Measurements from ENCODE around the gene MBD3L2B.
"Not testable (repeated sequence)": the region's sequence is repeated elsewhere in the genome, so short reads cannot be mapped to it uniquely, and the experiment has no call there.

The MBD3L2B gene

DNA sequence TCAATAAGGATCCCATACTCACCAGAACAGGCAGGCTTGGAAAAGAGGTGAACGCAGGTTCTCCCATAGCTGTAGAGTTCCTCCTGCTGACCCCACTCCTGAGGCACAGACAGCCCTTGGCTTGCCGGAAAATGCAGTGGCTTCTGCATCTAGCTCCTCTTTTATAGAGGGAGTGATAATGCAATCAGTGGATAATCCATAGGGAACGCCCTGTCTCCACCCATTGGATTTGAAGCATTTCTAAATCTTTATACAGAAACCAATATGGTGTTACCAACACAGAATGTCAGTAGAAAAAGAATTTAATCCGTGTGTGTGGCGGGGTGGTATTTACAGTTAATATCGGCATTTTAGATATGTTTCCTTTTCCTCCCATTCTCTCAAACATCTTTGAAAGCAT is at the start of gene MBD3L2B:
TSS of gene MBD3L2B (minus strand) at position 101 of the 400 bp plus-strand sequence. CDS start at position 67, 34 bp downstream.
- DNase-seq (ENCODE audit: low read depth): not testable (repeated sequence)

DNA sequence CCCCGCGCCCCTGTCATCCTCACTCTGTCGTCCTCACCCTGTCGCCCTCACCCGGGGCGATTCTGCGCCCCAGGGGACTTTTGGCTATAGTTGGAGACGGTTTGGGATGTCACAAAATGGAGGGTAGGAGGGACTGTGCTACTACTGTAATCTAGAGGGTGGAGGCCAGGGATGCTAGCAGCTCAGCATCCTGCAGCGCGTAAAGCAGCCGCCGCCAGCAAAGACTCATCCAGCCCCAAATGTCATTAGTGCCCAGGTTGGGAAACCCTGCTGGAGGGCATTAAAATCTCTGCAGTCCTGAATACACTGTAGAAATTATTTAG is 48.6 kb upstream of the MBD3L2B start:
- DNase-seq (ENCODE audit: low read depth): no peak

DNA sequence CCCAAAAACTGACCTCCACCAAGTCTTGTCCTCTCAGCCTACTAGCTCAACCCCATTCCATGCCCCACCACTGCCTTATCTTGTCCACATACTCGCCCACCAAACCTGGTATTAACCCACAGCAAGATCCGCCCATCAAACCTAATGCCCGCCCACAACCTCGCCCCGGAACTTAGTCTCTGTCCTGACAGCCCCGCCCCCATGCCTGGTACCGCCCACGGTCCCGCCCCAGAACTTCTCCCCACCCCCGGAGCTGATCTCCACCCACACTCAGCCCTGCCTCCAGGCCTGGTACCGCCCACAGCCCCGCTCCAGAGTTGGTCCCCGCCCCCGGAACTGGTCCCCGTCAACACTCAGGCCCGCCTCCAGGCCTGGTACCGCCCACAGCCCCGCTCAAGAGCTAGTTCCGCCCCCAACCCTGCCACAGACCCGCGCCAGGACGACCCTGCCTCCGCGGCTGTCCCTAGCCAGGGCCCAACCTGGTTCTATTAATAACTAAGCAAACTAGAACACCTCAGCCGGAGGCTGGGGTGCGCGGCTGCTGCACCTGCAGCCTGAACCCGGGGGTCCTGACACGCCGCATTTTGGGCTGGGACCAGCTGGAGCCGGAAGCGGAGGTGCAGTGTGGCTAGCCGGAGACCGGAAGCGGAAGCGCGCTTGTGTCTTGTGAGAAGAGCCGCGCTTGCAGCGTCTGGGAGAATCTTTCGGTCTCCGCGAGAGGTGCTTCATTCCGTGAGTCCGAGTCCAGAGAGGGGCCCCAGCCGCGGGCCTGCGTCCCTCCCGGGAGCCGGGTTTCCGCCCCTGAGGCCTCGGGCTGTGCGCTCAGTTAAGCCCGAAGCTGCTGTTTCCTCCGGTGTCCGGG is 48.0 kb upstream of the MBD3L2B start, which contains the start of gene ZNF557:
TSS of gene ZNF557 (plus strand) at position 662 of the 862 bp plus-strand sequence. CDS start 5,372 bp downstream, outside the sequence.
- peak; percentile 96 for DNase-seq (ENCODE audit: low read depth)

DNA sequence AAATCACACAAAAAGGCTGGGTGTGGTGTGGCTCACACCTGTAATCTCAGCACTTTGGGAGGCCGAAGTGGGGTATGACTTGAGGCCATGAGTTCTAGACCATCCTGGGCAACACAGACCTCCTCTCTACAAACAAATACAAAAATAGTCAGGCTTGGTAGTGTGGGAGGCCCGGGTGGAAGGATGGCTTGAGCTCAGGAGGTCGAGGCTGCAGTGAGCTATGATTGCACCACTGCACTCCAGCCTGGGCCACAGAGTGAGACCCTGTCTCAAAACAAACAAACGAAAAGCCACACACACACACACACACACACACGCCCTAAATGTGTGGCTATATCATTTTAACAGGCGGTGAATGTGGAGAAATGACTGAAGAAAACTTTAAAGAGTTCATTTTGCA is 47.4 kb upstream of the MBD3L2B start:
- no peak for DNase-seq (ENCODE audit: low read depth)

DNA sequence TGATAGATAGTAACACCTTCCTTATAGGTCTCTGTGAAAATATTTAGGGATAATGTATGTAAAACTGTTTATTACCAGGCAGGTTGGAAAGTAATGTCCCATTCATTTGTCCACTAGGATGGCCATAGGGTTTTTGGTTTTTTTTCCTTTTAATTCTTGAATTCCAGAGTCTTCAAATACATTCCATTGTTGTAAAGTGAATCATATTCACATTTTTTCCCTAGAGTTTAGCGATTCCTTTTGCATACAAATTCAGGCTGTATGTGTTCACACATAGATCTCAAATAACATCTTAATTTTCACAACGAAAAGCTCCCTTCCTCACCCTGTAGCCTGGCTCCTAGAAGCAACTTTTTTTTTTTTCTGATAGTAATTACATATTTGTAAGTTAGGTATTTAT is 46.5 kb upstream of the MBD3L2B start:
- no peak for DNase-seq (ENCODE audit: low read depth)

DNA sequence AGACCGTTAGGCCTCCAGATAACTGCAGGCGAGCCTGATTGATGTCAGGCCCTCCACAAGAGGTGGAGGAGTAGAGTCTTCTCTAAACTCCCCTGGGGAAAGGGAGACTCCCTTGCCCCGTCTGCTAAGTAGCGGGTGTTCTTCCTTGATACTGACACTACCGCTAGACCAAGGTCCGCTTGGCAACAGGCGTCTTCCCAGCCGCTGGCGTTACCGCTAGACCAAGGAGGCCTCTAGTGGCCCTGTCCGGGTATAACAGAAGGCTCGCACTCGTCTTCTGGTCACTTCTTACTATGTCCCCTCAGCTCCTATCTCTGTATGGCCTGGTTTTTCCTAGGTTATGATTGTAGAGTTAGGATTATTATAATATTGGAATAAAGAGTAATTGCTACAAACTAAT is 45.9 kb upstream of the MBD3L2B start:
- peak; percentile 17 for DNase-seq (ENCODE audit: low read depth)

DNA sequence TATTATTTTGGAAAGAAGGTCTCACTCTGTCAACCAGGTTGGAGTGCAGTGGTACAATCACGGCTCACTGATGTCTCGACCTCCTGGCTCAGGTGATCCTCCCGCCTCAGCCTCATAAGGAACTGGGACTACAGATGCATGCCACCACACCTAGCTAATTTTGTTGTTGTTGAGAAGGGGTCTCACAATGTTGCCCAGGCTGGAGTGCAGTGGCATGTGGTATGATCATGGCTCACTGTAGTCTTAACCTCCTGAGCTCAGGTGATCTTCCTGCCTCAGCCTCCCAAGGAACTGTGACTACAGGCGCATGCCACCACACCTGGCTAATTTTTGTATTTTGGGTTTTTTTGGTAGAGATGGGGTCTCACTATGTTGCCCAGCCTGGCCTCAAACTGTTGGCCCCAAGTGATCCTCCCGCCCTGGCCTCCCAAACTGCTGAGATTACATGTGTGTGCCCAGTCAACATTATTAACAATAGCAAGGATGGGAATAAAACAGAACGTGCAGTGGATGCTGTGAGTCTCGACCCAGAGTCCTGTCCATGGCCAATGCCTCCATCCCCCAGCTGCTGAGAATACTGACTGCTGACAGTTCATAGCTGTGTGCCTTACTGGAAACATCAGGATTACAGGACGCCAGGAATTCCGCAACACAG is 42.7 kb upstream of the MBD3L2B start:
- DNase-seq (ENCODE audit: low read depth): no peak

DNA sequence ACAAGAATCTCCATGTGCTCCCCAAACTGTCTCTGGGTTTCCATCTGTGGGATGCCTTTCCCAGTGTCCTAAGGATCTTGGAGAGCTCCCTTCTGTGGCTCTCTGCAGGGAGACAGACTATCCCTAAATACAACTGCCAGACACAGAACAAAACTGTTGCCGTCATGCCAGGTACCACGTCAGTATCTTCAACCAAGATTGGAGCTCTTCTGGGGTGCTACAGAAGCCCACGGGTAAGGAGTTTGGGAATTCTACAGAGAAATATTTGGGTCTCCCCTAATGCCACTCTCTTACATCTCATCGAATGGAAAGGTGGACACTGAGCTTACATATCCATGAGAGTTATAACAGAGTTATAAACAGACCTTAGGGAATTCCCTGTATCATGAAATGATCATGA is 42.1 kb upstream of the MBD3L2B start:
- no peak for DNase-seq (ENCODE audit: low read depth)

DNA sequence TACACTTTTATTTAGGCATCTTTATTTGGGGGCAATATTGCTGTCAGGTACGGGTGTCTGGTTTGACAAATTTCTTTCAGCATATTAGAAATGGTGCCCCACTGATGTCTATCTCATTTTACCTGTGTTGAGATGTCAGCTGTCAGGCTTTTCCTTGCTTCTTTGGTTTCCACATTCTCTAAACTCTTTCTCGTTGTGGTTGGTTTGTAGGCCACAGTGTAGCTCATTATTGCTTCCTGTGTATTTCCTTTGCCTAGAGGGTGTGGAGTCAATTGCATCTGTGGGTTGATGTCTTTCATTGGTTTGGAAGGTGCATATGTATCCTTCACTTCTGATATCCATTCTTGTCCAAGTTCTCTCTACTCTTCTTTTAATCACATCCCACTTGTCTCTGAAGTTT is 38.7 kb upstream of the MBD3L2B start:
- DNase-seq (ENCODE audit: low read depth): not testable (repeated sequence)

DNA sequence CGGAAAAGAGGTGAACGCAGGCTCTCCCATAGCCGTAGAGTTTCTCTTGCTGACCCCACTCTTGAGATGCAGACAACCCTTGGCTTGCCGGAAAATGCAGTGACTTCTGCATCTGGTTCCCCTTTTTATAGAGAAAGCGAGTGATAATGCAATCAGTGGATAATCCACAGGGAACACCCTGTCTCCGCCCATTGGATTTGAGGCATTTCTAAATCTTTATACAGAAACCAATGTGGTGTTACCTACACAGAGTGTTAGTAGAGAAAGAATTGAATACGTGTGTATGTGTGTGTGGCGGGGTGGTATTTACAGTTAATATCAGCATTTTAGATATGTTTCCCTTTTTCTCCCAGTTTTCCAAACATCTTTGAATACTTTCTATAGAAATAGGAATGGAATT is 37.3 kb upstream of the MBD3L2B start, which contains the start of gene MBD3L3:
TSS of gene MBD3L3 (minus strand) at position 101 of the 400 bp plus-strand sequence. CDS start at position 30, 71 bp downstream.
- not testable (repeated sequence) for DNase-seq (ENCODE audit: low read depth)

DNA sequence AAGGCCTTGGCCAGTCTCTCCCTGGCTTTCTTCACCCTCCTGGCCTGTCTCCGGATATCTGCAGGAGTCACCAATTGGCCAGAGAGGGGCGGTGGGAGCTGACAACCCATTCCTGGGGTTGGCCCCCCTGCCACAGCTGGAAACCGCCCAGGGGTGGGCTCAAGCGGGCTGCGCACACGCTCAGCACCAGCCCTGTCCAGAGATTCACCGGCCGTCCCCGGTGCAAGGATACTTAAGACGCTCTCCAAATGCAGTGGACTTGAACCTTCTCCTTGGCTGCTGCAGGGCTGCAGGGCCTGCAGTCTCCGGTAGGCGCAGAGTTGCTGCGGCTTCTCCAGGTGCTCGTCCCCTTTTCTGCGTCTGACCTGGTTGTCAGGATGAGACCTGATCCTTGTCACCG is 35.1 kb upstream of the MBD3L2B start:
- DNase-seq (ENCODE audit: low read depth): not testable (repeated sequence)

DNA sequence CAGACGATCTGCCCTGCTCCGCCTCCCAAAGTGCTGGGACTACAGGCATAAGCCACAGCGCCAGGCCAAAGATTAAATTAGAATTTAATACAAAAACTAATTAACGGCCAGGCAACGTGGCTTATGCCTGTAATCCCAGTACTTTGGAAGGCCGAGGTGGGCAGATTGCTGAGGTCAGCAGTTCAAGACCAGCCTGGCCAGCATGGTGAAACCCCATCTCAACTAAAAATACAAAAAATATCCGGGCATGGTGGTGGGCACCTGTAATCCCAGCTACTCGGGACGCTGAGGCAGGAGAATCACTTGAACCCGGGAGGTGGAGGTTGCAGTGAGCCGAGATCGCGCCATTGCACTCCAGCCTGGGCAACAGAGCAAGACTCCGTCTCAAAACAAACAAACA is 34.4 kb upstream of the MBD3L2B start:
- DNase-seq (ENCODE audit: low read depth): not testable (repeated sequence)

DNA sequence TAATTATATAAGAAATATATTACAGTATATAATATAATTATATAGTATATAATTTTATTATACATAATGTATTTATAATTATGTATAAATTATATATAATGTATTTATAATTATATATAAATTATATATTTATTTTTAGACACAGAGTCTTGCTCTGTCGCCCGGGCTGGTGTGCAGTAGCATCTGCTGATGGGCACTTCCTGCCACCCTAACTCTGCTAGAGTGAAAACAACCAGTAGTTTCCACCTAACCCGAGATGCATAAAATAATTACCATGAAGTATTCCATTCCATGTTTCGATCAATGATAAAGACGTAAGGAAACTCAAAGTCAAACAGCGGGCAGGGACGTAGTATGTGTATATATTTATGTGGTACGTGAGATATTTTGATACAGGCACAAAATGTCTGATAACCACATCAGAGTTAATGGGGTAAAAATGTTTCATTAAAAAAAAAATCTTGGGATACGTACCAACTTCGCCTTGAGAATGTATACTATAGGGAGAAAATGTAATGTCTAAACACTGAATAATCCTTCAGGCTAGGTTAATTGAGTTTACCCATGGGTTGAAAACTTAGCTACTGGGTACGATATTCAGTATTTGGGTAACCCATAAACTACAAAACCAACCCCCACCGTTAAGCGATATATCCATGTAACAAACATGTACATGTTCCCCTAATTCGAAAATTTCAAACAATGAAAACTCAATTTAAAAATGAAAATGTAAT is 33.6 kb upstream of the MBD3L2B start:
- DNase-seq (ENCODE audit: low read depth): not testable (repeated sequence)

DNA sequence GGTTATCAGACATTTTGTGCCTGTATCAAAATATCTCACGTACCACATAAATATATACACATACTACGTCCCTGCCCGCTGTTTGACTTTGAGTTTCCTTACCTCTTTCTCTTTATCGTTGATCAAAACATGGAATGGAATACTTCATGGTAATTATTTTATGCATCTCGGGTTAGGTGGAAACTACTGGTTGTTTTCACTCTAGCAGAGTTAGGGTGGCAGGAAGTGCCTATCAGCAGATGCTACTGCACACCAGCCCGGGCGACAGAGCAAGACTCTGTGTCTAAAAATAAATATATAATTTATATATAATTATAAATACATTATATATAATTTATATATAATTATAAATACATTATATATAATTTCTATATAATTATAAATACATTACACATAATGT is 31.7 kb upstream of the MBD3L2B start:
- not testable (repeated sequence) for DNase-seq (ENCODE audit: low read depth)

DNA sequence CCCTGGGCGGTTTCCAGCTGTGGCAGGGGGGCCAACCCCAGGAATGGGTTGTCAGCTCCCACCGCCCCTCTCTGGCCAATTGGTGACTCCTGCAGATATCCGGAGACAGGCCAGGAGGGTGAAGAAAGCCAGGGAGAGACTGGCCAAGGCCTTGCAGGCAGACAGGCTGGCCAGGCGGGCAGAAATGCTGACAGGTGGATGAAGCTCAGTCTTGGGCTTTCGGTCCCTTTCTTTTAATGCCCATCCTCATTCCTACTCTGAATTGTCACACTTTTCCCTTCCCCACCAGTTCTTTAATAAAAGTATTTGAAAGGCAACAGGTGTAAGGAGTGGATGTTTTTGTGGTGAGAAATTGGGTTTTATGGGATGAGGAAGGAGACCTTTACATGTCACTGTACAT is 30.2 kb upstream of the MBD3L2B start:
- not testable (repeated sequence) for DNase-seq (ENCODE audit: low read depth)

DNA sequence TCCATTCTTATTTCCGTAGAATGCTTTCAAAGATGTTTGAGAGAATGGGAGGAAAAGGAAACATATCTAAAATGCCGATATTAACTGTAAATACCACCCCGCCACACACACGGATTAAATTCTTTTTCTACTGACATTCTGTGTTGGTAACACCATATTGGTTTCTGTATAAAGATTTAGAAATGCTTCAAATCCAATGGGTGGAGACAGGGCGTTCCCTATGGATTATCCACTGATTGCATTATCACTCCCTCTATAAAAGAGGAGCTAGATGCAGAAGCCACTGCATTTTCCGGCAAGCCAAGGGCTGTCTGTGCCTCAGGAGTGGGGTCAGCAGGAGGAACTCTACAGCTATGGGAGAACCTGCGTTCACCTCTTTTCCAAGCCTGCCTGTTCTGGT is 27.8 kb upstream of the MBD3L2B start, which contains the start of gene MBD3L2:
TSS of gene MBD3L2 (plus strand) at position 301 of the 400 bp plus-strand sequence. CDS start at position 354, 53 bp downstream.
- not testable (repeated sequence) for DNase-seq (ENCODE audit: low read depth)

DNA sequence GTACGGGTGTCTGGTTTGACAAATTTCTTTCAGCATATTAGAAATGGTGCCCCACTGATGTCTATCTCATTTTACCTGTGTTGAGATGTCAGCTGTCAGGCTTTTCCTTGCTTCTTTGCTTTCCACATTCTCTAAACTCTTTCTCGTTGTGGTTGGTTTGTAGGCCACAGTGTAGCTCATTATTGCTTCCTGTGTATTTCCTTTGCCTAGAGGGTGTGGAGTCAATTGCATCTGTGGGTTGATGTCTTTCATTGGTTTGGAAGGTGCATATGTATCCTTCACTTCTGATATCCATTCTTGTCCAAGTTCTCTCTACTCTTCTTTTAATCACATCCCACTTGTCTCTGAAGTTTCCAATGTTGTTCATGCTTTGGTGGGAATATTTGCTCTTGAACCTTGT is 20.3 kb upstream of the MBD3L2B start:
- not testable (repeated sequence) for DNase-seq (ENCODE audit: low read depth)

DNA sequence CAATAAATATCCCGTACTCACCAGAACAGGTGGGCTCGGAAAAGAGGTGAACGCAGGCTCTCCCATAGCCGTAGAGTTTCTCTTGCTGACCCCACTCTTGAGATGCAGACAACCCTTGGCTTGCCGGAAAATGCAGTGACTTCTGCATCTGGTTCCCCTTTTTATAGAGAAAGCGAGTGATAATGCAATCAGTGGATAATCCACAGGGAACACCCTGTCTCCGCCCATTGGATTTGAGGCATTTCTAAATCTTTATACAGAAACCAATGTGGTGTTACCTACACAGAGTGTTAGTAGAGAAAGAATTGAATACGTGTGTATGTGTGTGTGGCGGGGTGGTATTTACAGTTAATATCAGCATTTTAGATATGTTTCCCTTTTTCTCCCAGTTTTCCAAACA is 18.8 kb upstream of the MBD3L2B start, which contains the start of gene MBD3L4:
TSS of gene MBD3L4 (minus strand) at position 101 of the 400 bp plus-strand sequence. CDS start at position 66, 35 bp downstream.
- DNase-seq (ENCODE audit: low read depth): not testable (repeated sequence)

DNA sequence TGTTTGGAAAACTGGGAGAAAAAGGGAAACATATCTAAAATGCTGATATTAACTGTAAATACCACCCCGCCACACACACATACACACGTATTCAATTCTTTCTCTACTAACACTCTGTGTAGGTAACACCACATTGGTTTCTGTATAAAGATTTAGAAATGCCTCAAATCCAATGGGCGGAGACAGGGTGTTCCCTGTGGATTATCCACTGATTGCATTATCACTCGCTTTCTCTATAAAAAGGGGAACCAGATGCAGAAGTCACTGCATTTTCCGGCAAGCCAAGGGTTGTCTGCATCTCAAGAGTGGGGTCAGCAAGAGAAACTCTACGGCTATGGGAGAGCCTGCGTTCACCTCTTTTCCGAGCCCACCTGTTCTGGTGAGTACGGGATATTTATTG is 9.0 kb upstream of the MBD3L2B start, which contains the start of gene MBD3L5:
TSS of gene MBD3L5 (plus strand) at position 301 of the 400 bp plus-strand sequence. CDS start at position 335, 34 bp downstream.
- not testable (repeated sequence) for DNase-seq (ENCODE audit: low read depth)

DNA sequence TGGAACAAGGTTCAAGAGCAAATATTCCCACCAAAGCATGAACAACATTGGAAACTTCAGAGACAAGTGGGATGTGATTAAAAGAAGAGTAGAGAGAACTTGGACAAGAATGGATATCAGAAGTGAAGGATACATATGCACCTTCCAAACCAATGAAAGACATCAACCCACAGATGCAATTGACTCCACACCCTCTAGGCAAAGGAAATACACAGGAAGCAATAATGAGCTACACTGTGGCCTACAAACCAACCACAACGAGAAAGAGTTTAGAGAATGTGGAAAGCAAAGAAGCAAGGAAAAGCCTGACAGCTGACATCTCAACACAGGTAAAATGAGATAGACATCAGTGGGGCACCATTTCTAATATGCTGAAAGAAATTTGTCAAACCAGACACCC is 7.6 kb upstream of the MBD3L2B start:
- not testable (repeated sequence) for DNase-seq (ENCODE audit: low read depth)

DNA sequence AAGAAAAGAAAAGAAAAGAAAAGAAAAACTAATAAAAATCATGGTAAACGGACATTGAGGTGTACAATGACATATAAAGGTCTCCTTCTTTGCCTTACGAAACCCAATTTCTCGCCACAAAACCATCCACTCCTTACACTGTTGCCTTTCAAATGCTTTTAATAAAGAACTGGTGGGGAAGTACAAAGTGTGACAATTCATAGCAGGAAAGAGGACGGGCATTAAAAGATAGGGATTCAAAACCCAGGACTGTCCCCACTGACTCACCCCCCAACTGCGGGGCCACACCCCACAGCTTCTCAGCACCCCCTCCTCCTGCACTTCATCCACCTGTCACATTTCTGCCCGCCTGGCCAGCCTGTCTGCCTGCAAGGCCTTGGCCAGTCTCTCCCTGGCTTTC is 2.4 kb downstream of the MBD3L2B start:
- no peak for DNase-seq (ENCODE audit: low read depth)

DNA sequence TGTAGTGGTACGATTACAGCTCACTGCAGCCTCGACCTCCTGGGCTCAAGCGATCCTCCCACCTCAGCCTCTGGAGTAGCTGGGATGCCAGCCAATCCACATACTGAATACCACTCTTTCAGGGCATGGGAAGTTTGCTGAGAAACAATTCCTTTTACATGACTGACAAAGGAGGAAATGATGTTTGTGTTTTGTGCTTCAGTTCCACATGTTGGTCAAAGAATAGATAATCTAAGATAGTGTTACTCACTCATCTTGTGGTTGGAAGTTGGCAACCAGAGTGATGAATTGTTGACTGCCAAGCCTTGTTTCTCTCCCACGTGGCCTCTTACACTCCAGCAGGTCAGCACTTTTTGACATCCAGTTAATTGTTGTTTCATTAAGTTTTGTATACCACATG is 7.6 kb downstream of the MBD3L2B start:
- DNase-seq (ENCODE audit: low read depth): peak; percentile 44

Data from amniotic epithelial cell (primary cell).